Brain microvascular endothelial cell (primary cell): ENCODE data around the gene SLC35F3.

Experiments used
- DNase-seq: peaks from one replicate; pipeline ENCODE4 v3.0.0-alpha.2; 2020
- H3K27ac ChIP-seq: fragments of 250-450 bp; sonication (Bioruptor Pico); 2 replicates; pipeline ENCODE4 v1.5.1; 2020; ENCODE audit warnings: mild to moderate bottlenecking, moderate library complexity
- H3K27me3 ChIP-seq: fragments of 250-450 bp; sonication (Bioruptor Pico); replicated peaks from 2 replicates; pipeline ENCODE4 v1.5.1; 2020; ENCODE audit warnings: mild to moderate bottlenecking
- H3K36me3 ChIP-seq: fragments of 250-450 bp; sonication (Bioruptor Pico); replicated peaks from 2 replicates; pipeline ENCODE4 v1.5.1; 2020; ENCODE audit warnings: mild to moderate bottlenecking
- H3K4me3 ChIP-seq: 2 replicates; pipeline ENCODE4 v1.5.1; 2011; ENCODE audit warnings: low read depth, mild to moderate bottlenecking, control low read depth, low read length, moderate library complexity
- in situ Hi-C: cut with HindIII; loops from 2 replicates; pipeline ENCODE4 v1.10.0; 2017; ENCODE audit warnings: low sequenced_read_pairs, low pct_ligation_motif_present
- TF ChIP-seq, protein P1 (sequence below): IDR thresholded peaks from 2 replicates; pipeline ENCODE4 v1.5.1; 2011; ENCODE audit warnings: low read depth, mild to moderate bottlenecking, moderate library complexity, low read length, control low read depth, inconsistent platforms; ENCODE audit errors: missing control alignments

SLC35F3 gene

DNA sequence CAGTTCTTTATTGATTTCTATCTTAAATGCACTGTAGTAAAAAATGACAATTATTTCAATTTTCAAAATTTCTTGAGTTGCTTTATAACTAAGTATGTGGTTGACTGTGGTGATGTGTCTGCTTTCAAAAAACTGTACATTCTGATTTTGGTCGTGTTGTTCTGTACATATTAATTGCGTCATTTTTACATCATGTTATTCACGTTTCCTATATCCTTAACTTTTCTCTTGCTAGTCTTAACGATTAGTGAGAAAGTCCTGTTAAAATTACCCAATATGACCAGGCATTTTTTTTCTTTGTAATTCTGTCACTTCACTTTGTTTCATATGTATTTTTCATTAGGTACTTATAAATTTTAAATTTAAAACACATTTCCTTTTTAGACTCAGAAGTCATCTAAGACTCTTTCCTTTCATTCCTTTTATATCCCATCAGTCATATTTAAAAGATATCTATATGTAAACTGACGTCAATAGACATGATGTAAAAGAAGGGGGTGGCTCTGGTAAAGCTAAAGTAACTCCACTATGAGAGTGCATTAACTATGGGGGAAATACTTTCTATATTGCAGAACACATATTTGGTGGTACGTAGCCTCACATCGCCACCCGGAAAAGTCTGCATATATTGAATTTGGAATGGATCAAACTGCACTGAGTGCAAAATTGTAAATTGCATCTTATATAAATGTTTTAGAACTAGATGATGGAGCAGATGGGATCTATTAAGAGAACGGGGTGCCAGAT is 467.7 kb downstream of the SLC35F3 start:
- in situ Hi-C loops, result no loop called here
- peak overlapping the region; percentile 97 for H3K27ac ChIP-seq
- TF ChIP-seq, protein P1, sequence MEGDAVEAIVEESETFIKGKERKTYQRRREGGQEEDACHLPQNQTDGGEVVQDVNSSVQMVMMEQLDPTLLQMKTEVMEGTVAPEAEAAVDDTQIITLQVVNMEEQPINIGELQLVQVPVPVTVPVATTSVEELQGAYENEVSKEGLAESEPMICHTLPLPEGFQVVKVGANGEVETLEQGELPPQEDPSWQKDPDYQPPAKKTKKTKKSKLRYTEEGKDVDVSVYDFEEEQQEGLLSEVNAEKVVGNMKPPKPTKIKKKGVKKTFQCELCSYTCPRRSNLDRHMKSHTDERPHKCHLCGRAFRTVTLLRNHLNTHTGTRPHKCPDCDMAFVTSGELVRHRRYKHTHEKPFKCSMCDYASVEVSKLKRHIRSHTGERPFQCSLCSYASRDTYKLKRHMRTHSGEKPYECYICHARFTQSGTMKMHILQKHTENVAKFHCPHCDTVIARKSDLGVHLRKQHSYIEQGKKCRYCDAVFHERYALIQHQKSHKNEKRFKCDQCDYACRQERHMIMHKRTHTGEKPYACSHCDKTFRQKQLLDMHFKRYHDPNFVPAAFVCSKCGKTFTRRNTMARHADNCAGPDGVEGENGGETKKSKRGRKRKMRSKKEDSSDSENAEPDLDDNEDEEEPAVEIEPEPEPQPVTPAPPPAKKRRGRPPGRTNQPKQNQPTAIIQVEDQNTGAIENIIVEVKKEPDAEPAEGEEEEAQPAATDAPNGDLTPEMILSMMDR, result no peak

DNA sequence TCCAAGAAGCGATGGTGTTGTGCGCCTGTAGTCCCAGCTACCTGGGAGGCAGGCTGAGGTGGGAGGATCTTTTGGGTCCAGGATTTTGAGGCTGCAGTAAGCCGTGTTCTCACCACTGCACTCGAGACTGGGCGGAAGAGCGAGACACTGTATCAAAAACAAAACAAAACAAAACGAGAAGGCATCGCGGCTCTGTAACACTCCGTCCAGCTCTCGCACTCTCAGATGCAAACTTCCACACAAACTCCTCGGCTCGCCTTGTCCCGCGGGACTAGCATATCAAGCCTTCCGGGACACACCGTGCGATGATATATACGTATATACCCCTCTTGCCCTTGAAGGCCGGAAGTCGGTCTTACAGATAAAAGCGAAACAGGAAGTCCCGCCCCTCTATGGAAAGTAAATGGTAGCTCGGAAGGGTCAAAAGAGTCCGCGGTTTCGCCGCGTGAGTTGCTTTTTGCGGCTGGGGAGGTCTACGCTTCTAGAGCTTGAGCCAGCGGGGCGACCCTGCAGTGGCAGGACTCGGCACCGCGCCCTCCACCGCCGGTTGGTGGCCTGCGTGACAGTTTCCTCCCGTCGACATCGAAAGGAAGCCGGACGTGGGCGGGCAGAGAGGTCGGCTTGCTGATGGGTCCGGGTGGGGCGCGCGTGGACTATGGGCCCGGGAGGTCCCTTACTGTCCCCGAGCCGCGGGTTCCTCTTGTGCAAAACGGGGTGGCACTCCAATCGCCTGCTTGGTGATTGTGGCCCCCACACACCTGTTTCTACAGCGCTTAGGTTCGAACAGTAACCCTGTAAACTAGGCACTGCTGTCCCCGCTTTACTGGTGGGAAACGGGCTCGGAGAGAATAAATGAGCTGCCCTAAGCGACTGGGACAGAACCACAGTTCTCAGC is 468.8 kb downstream of the SLC35F3 start, which contains the start of gene COA6:
Gene COA6 (plus strand): TSS at position 393 of the 895 bp plus-strand sequence. CDS start 11 bp downstream, at position 404.
- H3K27me3 ChIP-seq, result no peaks in the 10 kb centered on the region
- peak within 1 kb of the TSS; percentile 97 for H3K27ac ChIP-seq
- DNase-seq, result peak; percentile 97
- TF ChIP-seq, protein P1, result no peak
- H3K4me3 ChIP-seq, result peak within 1 kb of the TSS; percentile 96
- H3K36me3 ChIP-seq, result peaks cover 21% of the 10 kb centered on the region
- in situ Hi-C loops, result no loop called here

More for the DNA sequence above, 467.7 kb downstream of the SLC35F3 start:
- Histone ChIP-seq H3K36me3 (peaks cover 12% of the 10 kb centered on the region), H3K27me3 (no peaks in the 10 kb centered on the region), H3K4me3 (peak overlapping the region; percentile 96)
- no peak for DNase-seq

DNA sequence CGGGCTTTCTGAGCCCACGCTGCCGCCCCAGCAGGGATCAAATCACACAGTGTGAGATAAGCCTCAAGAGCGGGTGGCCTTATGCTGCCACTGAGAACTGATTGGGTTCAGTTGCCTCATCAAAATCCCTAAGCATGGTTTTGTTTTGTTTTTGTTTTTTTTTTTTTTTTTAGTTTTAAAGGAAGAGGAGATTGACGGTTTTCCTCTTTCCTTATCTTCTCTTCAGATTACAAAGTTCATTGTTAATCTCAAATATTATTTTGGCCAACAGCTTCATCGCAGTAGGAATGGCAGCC is 469.4 kb downstream of the SLC35F3 start:
- Histone ChIP-seq H3K4me3 (peak overlapping the region; percentile 96), H3K36me3 (peaks cover 21% of the 10 kb centered on the region), H3K27me3 (no peaks in the 10 kb centered on the region), H3K27ac (peak overlapping the region; percentile 97)
- in situ Hi-C loops, result no loop called here
- DNase-seq, result no peak
- TF ChIP-seq, protein P1, result no peak
